ENCODE measurements around the gene BLOC1S2. TPM values are rescaled to one million over a fixed set of nuclear protein-coding genes. Genes with fewer than 3 reads are reported as not detected.
"Not testable (repeated sequence)": the region's sequence is repeated elsewhere in the genome, so short reads cannot be mapped to it uniquely, and the experiment has no call there.

Gene BLOC1S2
- total and polyA plus RNA-seq, 2 of the 8 experiments (the other 6 are each of a cell fraction or from before 2014, with no cell fraction given) = 25.1 to 50.6 TPM

- H3K56ac ChIP-seq (replicated peaks; ENCODE audit: insufficient read length, low read depth, low read length); H3K79me1 ChIP-seq (ENCODE audit: low read depth, low read length): not testable (repeated sequence)
These were observed 9.5 kb downstream of the BLOC1S2 start for GRCh38 chr10:100276971-100277370.

More at GRCh38 chr10:100276971-100277370, 9.5 kb downstream of the BLOC1S2 start:
- H4K20me1 ChIP-seq (replicated peaks in 1 of 2; ENCODE audit: control insufficient read depth in 1 of 2, insufficient read depth in 2 of 2, low read length in 2 of 2); H2BK120ac ChIP-seq (replicated peaks; ENCODE audit: low read depth, low read length); H3K27ac ChIP-seq (ENCODE audit: low read depth, low read length); H3K79me2 ChIP-seq (ENCODE audit: control insufficient read depth in 1 of 2, insufficient read depth in 2 of 2, low read length in 2 of 2); CTCF ChIA-PET (ENCODE audit: partially characterized antibody); H3K9ac ChIP-seq (replicated peaks in 1 of 4; ENCODE audit: extremely low read depth in 1 of 4, low read depth in 3 of 4, low read length in 3 of 4); H2BK15ac ChIP-seq (ENCODE audit: low read length); H2BK12ac ChIP-seq (ENCODE audit: low read depth, low read length); H3K23ac ChIP-seq (ENCODE audit: insufficient read length); H4K8ac ChIP-seq (ENCODE audit: extremely low read depth, insufficient read depth, low read length); H3K27me3 ChIP-seq (replicated peaks in 1 of 4; ENCODE audit: control insufficient read depth in 3 of 4, extremely low read depth in 1 of 4, insufficient read depth in 3 of 4, low read length in 3 of 4); H4K5ac ChIP-seq (ENCODE audit: insufficient read length, low read depth, low read length); FAIRE-seq; H2BK20ac ChIP-seq (ENCODE audit: low read length); H3K4ac ChIP-seq (replicated peaks; ENCODE audit: insufficient read length, low read depth, low read length); H3K4me3 ChIP-seq (ENCODE audit: extremely low read depth in 1 of 4, insufficient read depth in 2 of 4, low read depth in 3 of 4, low read length in 4 of 4); DNase-seq (ENCODE audit: low read depth in 1 of 2, low spot score in 2 of 2); H3K18ac ChIP-seq (ENCODE audit: extremely low read depth, low read length); H2AFZ ChIP-seq (ENCODE audit: low read length); POLR2A ChIA-PET (ENCODE audit: partially characterized antibody); H3K4me1 ChIP-seq (replicated peaks in 1 of 4; ENCODE audit: control insufficient read depth in 3 of 4, insufficient read depth in 4 of 4, low read length in 3 of 4); H3K23me2 ChIP-seq (ENCODE audit: low read depth, low read length); H2AK5ac ChIP-seq (ENCODE audit: low read depth, low read length); H2BK5ac ChIP-seq (ENCODE audit: low read depth, low read length); H3K9me3 ChIP-seq (ENCODE audit: insufficient read depth in 2 of 2, low read depth in 1 of 2, low read length in 1 of 2); H3K4me2 ChIP-seq (ENCODE audit: insufficient read depth in 1 of 2, low read depth in 2 of 2, low read length in 2 of 2); H3K14ac ChIP-seq (ENCODE audit: insufficient read length); H4K91ac ChIP-seq (replicated peaks; ENCODE audit: insufficient read length, low read length): not testable (repeated sequence)
- WGBS, 2 experiments (ENCODE audit: extremely low coverage in 1 of 2, insufficient coverage in 1 of 2, insufficient read length in 1 of 2, insufficient replicate concordance in 2 of 2, low coverage in 1 of 2, low lambda C conversion rate in 2 of 2, missing lambda C conversion rate in 1 of 2) = no CpG with 5 or more reads among the region's 31 CpGs
- H3K36me3 ChIP-seq (ENCODE audit: control insufficient read depth in 2 of 4, insufficient read depth in 4 of 4, low read length in 3 of 4) = peaks cover 15 to 48% (median 35%) of the 10 kb centered on the region in 4 experiments
